Kidney (tissue), 14 donors: ENCODE results near the gene TMSB10. TPM values are rescaled to one million over a fixed set of nuclear protein-coding genes. Genes with fewer than 3 reads are reported as not detected.
"Not testable (repeated sequence)": the region's sequence is repeated elsewhere in the genome, so short reads cannot be mapped to it uniquely, and the experiment has no call there.

Source experiments
- DNase-seq, 5 donors: peaks; one replicate each; pipeline ENCODE4 v3.0.0-alpha.2; 2013 to 2020
- FAIRE-seq: peaks from 2 replicates; lab custom pipeline; 2012; peaks lifted over from hg19 to GRCh38; lab: Jason Lieb, UNC
- H3K27ac ChIP-seq, 2 donors: one replicate each; pipeline ENCODE4 v1.7.0; 2013; ENCODE audit warnings: low read depth in 2 of 2, low read length in 2 of 2, inconsistent platforms in 1 of 2
- H3K27me3 ChIP-seq: one replicate; pipeline ENCODE4 v1.7.1; 2013; ENCODE audit warnings: low read length, inconsistent platforms; ENCODE audit not compliant: control insufficient read depth, insufficient read depth
- H3K36me3 ChIP-seq, 3 donors: one replicate each; pipeline versions ENCODE4 v1.7.0 to v1.7.1; 2013; ENCODE audit warnings: low read length in 3 of 3, control low read depth in 1 of 3, inconsistent platforms in 1 of 3; ENCODE audit not compliant: insufficient read depth in 3 of 3, control insufficient read depth in 2 of 3
- H3K4me1 ChIP-seq, 3 donors: one replicate each; pipeline versions ENCODE4 v1.7.0 to v1.7.1; 2013; ENCODE audit warnings: low read length in 3 of 3, inconsistent platforms in 1 of 3, low read depth in 1 of 3; ENCODE audit not compliant: control insufficient read depth in 2 of 3, insufficient read depth in 2 of 3
- H3K4me3 ChIP-seq, 3 donors: one replicate each; pipeline versions ENCODE4 v1.7.0 to v1.8.1; 2013; ENCODE audit warnings: low read length in 3 of 3, control low read depth in 1 of 3, inconsistent platforms in 1 of 3
- H3K9ac ChIP-seq, 3 donors: one replicate each; pipeline versions ENCODE4 v1.7.0 to v1.7.1; 2013; ENCODE audit warnings: low read length in 3 of 3, control low read depth in 1 of 3, inconsistent platforms in 1 of 3
- H3K9me3 ChIP-seq, 3 donors: one replicate each; pipeline versions ENCODE4 v1.7.0 to v1.7.1; 2013; ENCODE audit warnings: low read length in 3 of 3, control low read depth in 1 of 3, inconsistent platforms in 1 of 3; ENCODE audit not compliant: control insufficient read depth in 2 of 3, insufficient read depth in 1 of 3
- CTCF ChIP-seq: IDR thresholded peaks from 3 replicates; pipeline ENCODE4 v1.5.1; 2012; ENCODE audit warnings: mild to moderate bottlenecking, moderate library complexity, borderline replicate concordance; ENCODE audit not compliant: insufficient read depth; ENCODE audit errors: extremely low read depth
- intact Hi-C: fragments of 100-400 bp; cut with DNase I; formaldehyde crosslinking; loops from one replicate; pipeline ENCODE4 v1.11.1; 2022
- polyA plus RNA-seq: library from polyadenylated mRNA; stranded (reverse); fragments of 350-450 nt; fragmentation: Illumina TruSeq; extraction: RNeasy Lipid Tissue Mini Kit (QIAGEN cat#74804); gene quantifications from one replicate; pipeline ENCODE4 v1.2.3, GENCODE V29; 2014; ENCODE audit warnings: low read depth, low replicate concordance; ENCODE audit not compliant: insufficient read depth
- total RNA-seq: library from RNA; stranded (reverse); fragmentation: NEBNext Ultra II Directional; extraction: Animal tissue kit (Norgen Biotek cat#: 25700); gene quantifications from one replicate; pipeline ENCODE4 v1.2.1, GENCODE V29; 2021
- donor health status: control.
- donor health status: control.
- donor health status: control.
- donor health status: control.
- donor health status: control.
- donor health status: DM: yes; HTN: yes; CAD: no.
- donor health status: Normal renal cell carcinoma (clear cell type).

Gene TMSB10
- total and polyA plus RNA-seq, 2 donors from 2014 or later = 1,610 to 2,277 TPM

- Histone ChIP-seq H3K4me3 (no peak overlapping the region), H3K36me3 (peaks cover 0 to 2% (median 0%) of the 10 kb centered on the region in 3 donors), H3K9ac (no peak overlapping the region), H3K4me1 (no peaks in the 10 kb centered on the region), H3K27me3 (no peaks in the 10 kb centered on the region), H3K27ac (no peak overlapping the region), H3K9me3 (no peaks in the 10 kb centered on the region)
- DNase-seq (no peak), FAIRE-seq (no peak)
- TF ChIP-seq CTCF = no peak
- intact Hi-C loops = no loop called here
Observed at GRCh38 chr2:84914334-84914733, 8.9 kb downstream of the TMSB10 start.

- intact Hi-C loops, H3K27me3 ChIP-seq, H3K9ac ChIP-seq, FAIRE-seq, H3K36me3 ChIP-seq, H3K27ac ChIP-seq, H3K4me3 ChIP-seq, H3K9me3 ChIP-seq, H3K4me1 ChIP-seq: not testable (repeated sequence)
- DNase-seq = peak in 1 of 5 donors; percentile 41
Observed at GRCh38 chr2:84915675-84916074, 10.2 kb downstream of the TMSB10 start.

GRCh38 chr2:84917821-84918220 is 12.4 kb downstream of the TMSB10 start:
- DNase-seq, H3K9me3 ChIP-seq, H3K27me3 ChIP-seq, FAIRE-seq, H3K9ac ChIP-seq, H3K4me1 ChIP-seq, H3K27ac ChIP-seq, intact Hi-C loops, H3K36me3 ChIP-seq, H3K4me3 ChIP-seq: not testable (repeated sequence)

GRCh38 chr2:84918430-84918829 is 13.0 kb downstream of the TMSB10 start:
- intact Hi-C loops = no loop called here
- Histone ChIP-seq H3K4me1 (peaks cover 0 to 5% (median 2%) of the 10 kb centered on the region in 3 donors), H3K36me3 (no peaks in the 10 kb centered on the region), H3K27me3 (no peaks in the 10 kb centered on the region), H3K9me3 (no peaks in the 10 kb centered on the region), H3K9ac (no peak overlapping the region), H3K27ac (no peak overlapping the region), H3K4me3 (no peak overlapping the region)
- FAIRE-seq = no peak
- no peak for TF ChIP-seq CTCF
- no peak for DNase-seq
